BE2C (cell line): ENCODE data around the gene CIPC.

ENCODE experiments used
- DNase-seq: peaks from one replicate; pipeline ENCODE4 v3.0.0-alpha.2; 2020
- H3K27me3 ChIP-seq: fragments of 250-450 bp; sonication (Bioruptor Pico); 2 replicates; pipeline ENCODE4 v1.5.1; 2020; ENCODE audit warnings: mild to moderate bottlenecking
- H3K36me3 ChIP-seq: fragments of 250-450 bp; sonication (Bioruptor Pico); 2 replicates; pipeline ENCODE4 v1.5.1; 2020; ENCODE audit warnings: mild to moderate bottlenecking
- H3K4me1 ChIP-seq: fragments of 250-450 bp; sonication (Bioruptor Pico); 2 replicates; pipeline ENCODE4 v1.5.1; 2020
- H3K4me3 ChIP-seq: 2 replicates; pipeline ENCODE4 v1.5.1; 2011; ENCODE audit warnings: low read depth, low read length
- H3K9me3 ChIP-seq: fragments of 250-450 bp; sonication (Bioruptor Pico); 2 replicates; pipeline ENCODE4 v1.5.1; 2020
- CTCF ChIP-seq: IDR thresholded peaks from 2 replicates; pipeline ENCODE4 v1.5.1; 2012; ENCODE audit warnings: mild to moderate bottlenecking, low read depth, low read length

The CIPC gene

GRCh38 chr14:77143071-77143470 lies 45.0 kb downstream of the CIPC start:
- peak; percentile 43 for DNase-seq

GRCh38 chr14:77144412-77145115 lies 46.5 kb downstream of the CIPC start:
- H3K9me3 ChIP-seq, result no peaks in the 10 kb centered on the region
- DNase-seq, result no peak
- no peaks in the 10 kb centered on the region for H3K36me3 ChIP-seq
- TF ChIP-seq CTCF, result no peak
- peaks cover 18% of the 10 kb centered on the region for H3K27me3 ChIP-seq
- H3K4me1 ChIP-seq, result peaks cover 2% of the 10 kb centered on the region; the same call in 1 of the 2 replicates
- H3K4me3 ChIP-seq, result no peak overlapping the region

More at GRCh38 chr14:77143071-77143470, 45.0 kb downstream of the CIPC start:
- peaks cover 18% of the 10 kb centered on the region for H3K27me3 ChIP-seq
- H3K9me3 ChIP-seq, result no peaks in the 10 kb centered on the region
- H3K4me1 ChIP-seq, result peaks cover 2% of the 10 kb centered on the region; the same call in 1 of the 2 replicates
- no peak for TF ChIP-seq CTCF
- H3K4me3 ChIP-seq, result no peak overlapping the region
- no peaks in the 10 kb centered on the region for H3K36me3 ChIP-seq

- Histone ChIP-seq H3K4me1 (peaks cover 2% of the 10 kb centered on the region; the same call in 1 of the 2 replicates), H3K27me3 (peaks cover 9% of the 10 kb centered on the region; the same call in 1 of the 2 replicates), H3K4me3 (no peak overlapping the region), H3K36me3 (no peaks in the 10 kb centered on the region), H3K9me3 (no peaks in the 10 kb centered on the region)
- no peak for DNase-seq
- no peak for TF ChIP-seq CTCF
Observed at GRCh38 chr14:77145975-77146740, 48.1 kb downstream of the CIPC start.

- Histone ChIP-seq H3K36me3 (no peaks in the 10 kb centered on the region), H3K4me1 (no peaks in the 10 kb centered on the region), H3K9me3 (no peaks in the 10 kb centered on the region), H3K27me3 (no peaks in the 10 kb centered on the region), H3K4me3 (no peak overlapping the region)
- no peak for TF ChIP-seq CTCF
- no peak for DNase-seq
Observed at GRCh38 chr14:77148510-77149231, 50.6 kb downstream of the CIPC start.

- Histone ChIP-seq H3K27me3 (no peaks in the 10 kb centered on the region), H3K36me3 (no peaks in the 10 kb centered on the region), H3K4me1 (no peaks in the 10 kb centered on the region), H3K4me3 (no peak overlapping the region), H3K9me3 (no peaks in the 10 kb centered on the region)
- peak; percentile 88 for TF ChIP-seq CTCF
- DNase-seq, result peak; percentile 67
Observed at GRCh38 chr14:77151245-77151644, 53.2 kb downstream of the CIPC start.
